Stimulated activated CD4-positive, alpha-beta T cell treated with anti-CD3 and anti-CD28 coated beads, Interleukin-4, amount 100 ng/mL, for 48 hours (primary cell): ENCODE results near the gene LIMK2.
A peak's percentile ranks its signal among the peaks of the same experiment; 100 is the strongest.
"Not testable (repeated sequence)": the region's sequence is repeated elsewhere in the genome, so short reads cannot be mapped to it uniquely, and the experiment has no call there.

Source experiments
- DNase-seq, 2 donors: peaks; one replicate each; pipeline ENCODE4 v3.0.0-alpha.2; 2020; ENCODE audit warnings: low read depth in 2 of 2

The LIMK2 gene

GRCh38 chr22:31290494-31291471 is 78.7 kb downstream of the LIMK2 start:
- DNase-seq, result peak; percentile 87 to 91

GRCh38 chr22:31291481-31292235 is 79.6 kb downstream of the LIMK2 start:
- no peak for DNase-seq

- DNase-seq, result peak; percentile 70 to 80
Observed at GRCh38 chr22:31292236-31292989, 80.3 kb downstream of the LIMK2 start, which contains the start of gene PIK3IP1. Gene PIK3IP1, minus strand, starts transcription at chr22:31292488. Its CDS starts 144 bp downstream, at chr22:31292344.

GRCh38 chr22:31295360-31295759 is 83.3 kb downstream of the LIMK2 start:
- no peak for DNase-seq

- DNase-seq, result no peak
Observed at GRCh38 chr22:31295831-31296657, 83.9 kb downstream of the LIMK2 start.

GRCh38 chr22:31300896-31301295 is 88.8 kb downstream of the LIMK2 start:
- DNase-seq, result no peak

GRCh38 chr22:31302006-31302405 is 89.9 kb downstream of the LIMK2 start:
- no peak for DNase-seq

- no peak for DNase-seq
Observed at GRCh38 chr22:31302537-31302936, 90.4 kb downstream of the LIMK2 start.

- no peak for DNase-seq
Observed at GRCh38 chr22:31305194-31305593, 93.1 kb downstream of the LIMK2 start.

GRCh38 chr22:31308181-31308580 is 96.1 kb downstream of the LIMK2 start:
- no peak for DNase-seq

GRCh38 chr22:31313366-31314147 is 101.5 kb downstream of the LIMK2 start:
- DNase-seq, result peak; percentile 55 to 58

GRCh38 chr22:31314220-31314619 is 102.1 kb downstream of the LIMK2 start:
- DNase-seq, result not testable (repeated sequence)

GRCh38 chr22:31321421-31321820 is 109.3 kb downstream of the LIMK2 start:
- DNase-seq, result no peak

- no peak for DNase-seq
Observed at GRCh38 chr22:31323578-31324550, 111.8 kb downstream of the LIMK2 start.

- DNase-seq, result no peak
Observed at GRCh38 chr22:31326877-31327276, 114.8 kb downstream of the LIMK2 start.

- DNase-seq, result no peak
Observed at GRCh38 chr22:31327806-31328543, 115.9 kb downstream of the LIMK2 start.

- DNase-seq, result no peak
Observed at GRCh38 chr22:31328544-31328960, 116.5 kb downstream of the LIMK2 start.

GRCh38 chr22:31329029-31329428 is 116.9 kb downstream of the LIMK2 start:
- DNase-seq, result no peak
